Keratinocyte (primary cell): ENCODE data around the gene CHMP6.

Experiments
- EZH2 ChIP-seq: IDR thresholded peaks from one replicate; pipeline ENCODE4 v1.6.1; 2012; ENCODE audit warnings: inconsistent platforms, mild to moderate bottlenecking, low read length, moderate library complexity
- TF ChIP-seq, protein P1 (sequence below), 3 experiments: IDR thresholded peaks in 1 of 3; conservative IDR thresholded peaks in 1 of 3; optimal IDR thresholded peaks in 1 of 3; 2 replicates in 2 of 3; 3 replicates in 1 of 3; pipeline versions ENCODE3 to v1.5.1; 2011; ENCODE audit warnings: low read length in 3 of 3, mild to moderate bottlenecking in 3 of 3, moderate library complexity in 2 of 3, control low read depth in 1 of 3, inconsistent platforms in 1 of 3; ENCODE audit not compliant: insufficient read depth in 2 of 3; ENCODE audit errors: extremely low read depth in 1 of 3

DNA sequence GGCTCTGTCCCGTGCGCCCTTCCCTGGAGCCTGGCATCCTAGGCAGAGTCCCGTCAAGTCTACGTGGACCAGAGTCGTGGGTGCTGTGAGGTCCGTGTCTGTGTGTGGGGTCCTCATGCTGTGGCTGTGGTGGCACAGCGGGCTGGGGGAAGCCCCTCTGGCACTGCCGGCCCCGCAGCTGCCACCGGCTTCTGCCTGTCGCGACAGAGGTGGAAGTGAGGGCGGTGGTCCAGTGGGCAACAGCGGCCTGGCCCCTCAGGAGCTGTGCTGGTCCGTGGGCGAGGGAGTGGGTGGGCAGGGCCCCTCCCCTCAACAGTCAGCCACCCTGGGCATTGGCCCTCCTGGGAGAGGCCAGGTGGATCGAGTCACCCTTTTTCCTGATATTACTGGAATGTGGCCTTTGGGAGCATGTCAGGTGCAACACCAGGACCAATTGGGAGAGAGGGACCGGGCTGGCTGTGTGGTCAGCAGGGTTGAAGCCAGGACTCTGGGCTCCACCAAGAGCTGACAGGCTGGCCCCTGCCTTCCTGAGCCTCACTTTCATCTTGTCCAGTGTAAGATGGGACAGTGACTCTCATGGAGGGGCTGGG, 55.2 kb downstream of the CHMP6 start:
- TF ChIP-seq, protein P1, sequence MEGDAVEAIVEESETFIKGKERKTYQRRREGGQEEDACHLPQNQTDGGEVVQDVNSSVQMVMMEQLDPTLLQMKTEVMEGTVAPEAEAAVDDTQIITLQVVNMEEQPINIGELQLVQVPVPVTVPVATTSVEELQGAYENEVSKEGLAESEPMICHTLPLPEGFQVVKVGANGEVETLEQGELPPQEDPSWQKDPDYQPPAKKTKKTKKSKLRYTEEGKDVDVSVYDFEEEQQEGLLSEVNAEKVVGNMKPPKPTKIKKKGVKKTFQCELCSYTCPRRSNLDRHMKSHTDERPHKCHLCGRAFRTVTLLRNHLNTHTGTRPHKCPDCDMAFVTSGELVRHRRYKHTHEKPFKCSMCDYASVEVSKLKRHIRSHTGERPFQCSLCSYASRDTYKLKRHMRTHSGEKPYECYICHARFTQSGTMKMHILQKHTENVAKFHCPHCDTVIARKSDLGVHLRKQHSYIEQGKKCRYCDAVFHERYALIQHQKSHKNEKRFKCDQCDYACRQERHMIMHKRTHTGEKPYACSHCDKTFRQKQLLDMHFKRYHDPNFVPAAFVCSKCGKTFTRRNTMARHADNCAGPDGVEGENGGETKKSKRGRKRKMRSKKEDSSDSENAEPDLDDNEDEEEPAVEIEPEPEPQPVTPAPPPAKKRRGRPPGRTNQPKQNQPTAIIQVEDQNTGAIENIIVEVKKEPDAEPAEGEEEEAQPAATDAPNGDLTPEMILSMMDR (optimal IDR thresholded peaks at IDR 0.05 in 1 of 3, IDR thresholded peaks at IDR 0.05 in 1 of 3, conservative IDR thresholded peaks at IDR 0.05 in 1 of 3; ENCODE audit: extremely low read depth in 1 of 3, insufficient read depth in 2 of 3, low read length in 3 of 3) = no peak
- no peak for TF ChIP-seq EZH2
